Stimulated activated CD4-positive, alpha-beta T cell treated with anti-CD3 and anti-CD28 coated beads, TNF-alpha, amount 100 ng/mL, for 1 hour (primary cell): Measurements from ENCODE around the gene KIF18B.

Experiments used
- DNase-seq, 3 donors: peaks; one replicate each; pipeline ENCODE4 v3.0.0-alpha.2; 2020; ENCODE audit warnings: low read depth in 3 of 3, low spot score in 1 of 3

Gene KIF18B

DNA sequence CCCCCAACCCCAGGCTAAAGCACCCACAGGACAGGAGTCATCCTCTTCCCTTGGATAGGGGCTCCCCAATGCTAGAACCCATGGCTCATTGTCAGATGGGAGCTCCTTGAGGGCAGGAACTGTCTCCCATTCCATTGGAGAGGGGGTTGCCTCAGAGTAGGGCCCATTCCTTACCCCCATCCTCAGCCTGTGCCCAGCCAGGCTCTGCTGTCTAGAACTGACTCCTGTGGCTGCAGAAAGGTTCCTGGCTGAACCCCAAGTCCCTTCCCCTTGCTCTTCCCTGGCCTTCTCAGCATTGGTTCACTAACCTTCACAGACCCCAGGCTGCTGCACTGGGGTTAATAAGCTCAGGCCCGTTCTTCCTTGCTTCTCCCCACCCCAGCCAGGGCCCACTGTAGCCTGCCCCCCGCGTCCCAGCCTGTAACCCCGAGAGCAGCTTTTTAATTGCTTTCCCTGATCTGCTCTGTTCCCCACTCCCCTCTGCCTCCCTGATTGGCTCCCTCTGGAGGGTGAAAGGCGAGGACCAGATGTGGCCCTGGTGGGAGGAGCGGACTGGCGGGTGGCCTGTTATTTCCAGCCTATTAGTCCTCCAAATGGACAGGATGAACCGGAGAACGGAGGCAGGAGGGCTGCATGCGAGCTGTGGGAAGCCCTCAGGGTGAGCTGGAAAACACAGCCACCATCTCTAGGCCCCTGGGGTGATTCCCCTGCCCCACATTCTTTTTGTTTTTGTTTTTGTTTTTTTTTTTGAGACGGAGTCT, 26.3 kb downstream of the KIF18B start:
- DNase-seq, result no peak

DNA sequence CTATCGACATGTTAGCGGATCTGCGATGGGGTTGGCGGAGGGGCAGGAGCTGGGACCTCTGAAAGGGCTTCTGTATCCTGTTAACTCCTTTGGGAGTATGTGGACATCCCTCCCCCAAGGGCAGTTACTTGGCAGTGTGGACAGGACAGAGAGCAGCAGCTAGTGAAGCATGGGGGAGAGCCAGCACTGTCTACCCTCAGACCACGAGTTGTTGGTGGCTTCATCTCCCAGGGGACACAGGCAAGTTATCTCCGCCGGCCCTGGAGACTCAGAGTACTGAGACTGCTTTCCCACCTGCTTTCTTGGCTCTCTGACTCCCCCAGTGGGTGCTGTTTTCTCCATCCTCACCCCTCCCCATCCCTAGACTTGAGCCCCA, 27.0 kb downstream of the KIF18B start:
- DNase-seq, result no peak

DNA sequence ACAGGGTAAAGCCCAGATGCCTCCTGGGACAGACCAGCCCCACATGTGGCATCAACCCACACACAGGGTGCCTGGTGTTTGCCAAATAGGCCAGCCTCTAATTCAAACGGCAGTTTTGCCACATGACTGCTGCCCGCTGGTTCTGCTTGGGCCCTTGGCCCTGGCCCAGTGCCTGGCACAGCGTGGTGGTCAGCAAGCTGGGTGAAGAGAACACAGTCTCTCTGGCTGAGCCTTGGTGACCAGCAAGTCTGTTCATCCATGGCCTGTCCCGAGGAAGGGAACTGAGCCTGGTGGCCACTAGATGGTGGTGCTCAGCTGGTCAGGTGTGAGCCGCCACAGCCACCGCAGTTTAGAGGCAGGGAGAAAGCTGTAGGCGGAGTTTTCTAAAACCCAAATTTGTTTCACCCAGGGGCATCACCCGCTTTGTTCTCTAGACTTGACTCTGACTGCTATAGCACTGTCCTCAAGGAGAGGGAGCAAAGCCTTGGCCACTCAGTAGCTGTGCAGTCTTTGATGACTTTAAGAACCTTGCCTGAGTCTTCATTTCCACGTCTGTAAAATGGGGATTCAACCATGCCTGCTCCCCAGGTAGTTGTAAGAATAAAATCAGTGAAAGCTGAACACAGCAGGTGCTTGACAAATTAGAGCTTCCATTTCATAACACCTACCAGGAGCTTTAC, 27.5 kb downstream of the KIF18B start:
- DNase-seq, result peak; percentile 22 to 24 (median 22)

DNA sequence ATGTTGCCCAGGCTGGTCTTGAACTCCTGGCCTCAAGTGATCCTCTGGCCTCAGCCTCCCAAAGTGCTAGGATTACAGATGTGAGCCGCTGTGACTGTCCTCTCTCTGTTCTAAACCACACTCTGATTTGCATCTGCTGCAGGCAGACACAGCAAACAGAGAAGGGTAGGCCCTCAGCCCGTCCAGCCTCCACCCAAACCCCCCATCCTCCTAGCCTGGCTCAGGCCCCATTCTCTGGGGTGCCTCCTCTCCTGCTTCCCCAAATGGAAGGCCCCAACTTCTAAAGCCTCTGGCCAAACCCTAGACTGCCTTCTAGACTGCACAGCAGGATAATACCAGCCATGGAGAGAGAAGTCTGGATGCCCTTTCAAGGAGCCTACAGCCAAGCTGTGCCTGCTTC, 28.2 kb downstream of the KIF18B start:
- no peak for DNase-seq

DNA sequence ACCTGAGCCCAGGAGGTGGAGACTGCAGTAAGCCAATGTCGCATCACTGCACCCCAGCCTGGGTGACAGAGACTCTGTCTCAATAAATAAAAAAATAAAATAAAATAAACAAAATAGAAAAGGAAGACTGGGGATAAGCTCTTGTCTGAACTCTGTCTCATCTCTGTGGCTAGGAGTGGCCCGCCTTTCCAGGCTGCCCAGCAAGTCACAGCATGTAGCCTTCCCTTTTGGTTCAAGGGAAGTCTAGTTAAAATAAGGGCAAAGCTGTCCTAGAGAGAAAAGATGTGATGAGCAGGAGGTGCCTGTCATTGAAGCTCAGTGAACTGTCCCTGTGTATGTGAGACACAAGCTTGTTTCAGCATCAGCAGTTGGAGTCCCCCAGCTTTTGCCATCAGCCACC, 29.6 kb downstream of the KIF18B start:
- DNase-seq, result no peak

DNA sequence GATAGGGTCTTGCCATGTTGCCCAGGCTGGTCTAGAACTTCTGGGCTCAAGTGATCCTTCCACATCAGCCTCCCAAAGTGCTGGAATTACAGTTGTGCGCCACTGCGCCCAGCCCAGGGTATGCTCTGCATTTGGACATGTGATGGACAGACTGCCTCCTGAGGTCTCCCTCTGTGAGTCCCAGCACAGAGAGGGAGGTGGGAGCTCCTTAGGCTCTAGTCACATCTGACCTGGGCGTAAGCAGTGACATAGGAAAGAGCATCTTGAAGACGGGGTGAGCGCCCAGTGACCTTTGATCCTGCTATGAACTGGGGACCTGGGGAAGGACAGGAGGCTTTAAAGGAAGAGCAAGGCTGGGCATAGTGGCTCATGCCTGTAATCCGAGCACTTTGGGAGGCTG, 30.1 kb downstream of the KIF18B start:
- no peak for DNase-seq

DNA sequence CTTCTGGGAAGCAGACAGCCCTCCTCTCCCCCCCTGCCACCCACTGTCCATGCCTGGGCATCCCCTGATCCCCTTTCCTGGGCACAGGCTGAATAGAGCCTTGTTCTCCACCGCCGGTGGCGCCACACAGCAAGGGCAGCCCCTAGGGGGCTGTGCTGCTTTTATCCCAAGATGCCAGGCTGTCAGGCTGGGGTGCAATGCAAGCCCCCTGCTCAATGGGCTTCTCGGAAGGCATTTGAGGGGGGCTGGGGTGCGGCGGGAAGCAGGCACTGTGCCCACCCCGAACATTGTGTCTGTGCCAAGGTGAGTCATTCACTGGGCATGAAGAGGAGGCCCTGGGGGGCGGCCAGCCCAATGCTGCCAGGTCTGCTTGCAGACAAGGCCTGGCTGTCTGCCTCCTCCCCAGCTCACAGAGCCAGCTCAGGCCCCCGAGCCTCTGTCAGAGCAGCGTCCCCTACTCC, 30.8 kb downstream of the KIF18B start:
- no peak for DNase-seq

DNA sequence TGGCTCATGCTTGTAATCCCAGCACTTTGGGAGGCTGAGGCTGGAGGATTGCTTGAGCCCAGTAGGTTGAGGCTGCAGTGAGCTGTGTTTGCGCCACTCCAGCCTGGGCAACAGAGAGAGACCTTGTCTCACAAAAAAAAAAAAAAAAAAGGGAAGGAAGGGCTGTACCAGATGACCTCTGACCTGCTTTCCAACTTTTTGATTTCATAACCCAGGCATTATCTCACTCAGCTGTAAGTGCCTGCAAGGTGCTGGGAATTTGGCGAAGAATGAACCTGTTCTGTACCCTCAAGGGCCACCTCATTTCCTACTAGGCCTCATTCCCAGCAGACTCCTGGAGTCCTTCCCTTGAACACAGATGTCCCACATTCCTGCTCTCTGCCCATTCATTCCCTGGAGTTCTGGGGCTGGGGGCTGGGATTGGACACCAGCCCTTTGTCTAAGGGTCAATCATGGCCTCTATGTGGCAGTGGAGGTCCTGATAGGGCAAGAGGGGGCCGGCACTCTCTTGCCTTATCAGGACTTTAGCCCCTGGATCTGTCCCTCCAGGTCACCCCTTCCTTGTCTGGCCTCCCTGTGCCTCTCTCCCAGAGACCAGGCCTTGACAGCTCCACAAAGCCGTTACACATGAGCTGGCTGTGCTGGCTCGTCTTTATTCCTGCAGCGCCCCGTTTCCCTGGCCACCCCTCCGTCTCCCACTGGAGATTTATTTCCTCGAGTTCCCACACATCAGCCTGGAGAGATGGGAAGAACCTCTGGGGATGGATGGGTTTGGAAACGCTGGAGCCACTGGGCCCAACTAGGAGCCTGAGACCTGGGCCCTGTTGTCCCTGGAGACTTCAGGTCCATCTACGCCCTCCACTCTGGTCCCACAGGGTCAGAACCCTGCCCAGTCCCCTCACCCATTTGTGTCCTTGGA, 31.5 kb downstream of the KIF18B start:
- no peak for DNase-seq

DNA sequence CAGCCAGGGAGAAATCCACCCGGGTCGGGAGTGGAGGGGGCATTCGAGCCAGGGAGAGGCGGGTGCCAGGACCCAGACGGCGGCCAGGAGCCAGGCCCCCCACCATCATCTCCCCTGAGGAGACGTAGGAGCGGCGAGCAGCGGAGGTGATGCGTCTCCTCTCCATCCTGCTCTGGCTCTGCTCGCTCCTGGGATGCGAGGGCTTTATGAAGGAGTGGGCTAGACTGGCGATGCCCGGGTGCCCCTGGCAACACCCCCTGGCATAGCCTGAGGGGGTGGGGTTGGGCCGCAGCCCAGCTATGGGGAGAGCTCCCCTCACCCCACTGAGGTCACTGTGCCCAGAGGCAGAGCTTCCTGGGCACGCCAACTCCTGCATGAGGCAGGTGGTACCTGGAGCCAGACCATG, 32.2 kb downstream of the KIF18B start, which contains the start of gene GFAP:
TSS of gene GFAP (minus strand) at position 180 of the 406 bp plus-strand sequence. CDS start at position 166, 14 bp downstream.
- no peak for DNase-seq

DNA sequence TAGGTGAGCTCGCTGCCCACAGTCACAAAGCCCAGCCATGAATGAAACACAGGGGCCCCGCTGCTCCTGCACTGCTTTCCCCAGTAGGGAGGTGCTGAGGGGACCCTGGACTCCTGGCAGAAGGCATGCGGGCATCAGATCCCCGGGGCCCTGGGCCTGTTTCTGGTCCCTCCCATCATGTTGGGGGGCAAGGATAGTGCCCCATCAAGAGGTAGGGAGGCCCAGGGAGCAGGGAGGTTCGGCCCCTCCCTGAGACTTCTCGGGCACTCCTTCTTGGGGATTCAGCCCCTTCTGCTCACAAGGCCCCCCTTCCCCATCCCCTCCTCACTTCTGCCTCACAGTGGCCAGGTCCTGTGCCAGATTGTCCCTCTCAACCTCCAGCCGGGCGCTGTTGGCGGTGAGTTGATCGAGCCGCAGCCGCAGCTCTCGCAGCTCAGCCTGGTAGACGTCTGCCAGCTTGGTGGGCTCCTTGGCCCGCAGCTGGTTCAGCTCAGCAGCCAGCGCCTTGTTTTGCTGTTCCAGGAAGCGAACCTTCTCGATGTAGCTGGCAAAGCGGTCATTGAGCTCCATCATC, 32.8 kb downstream of the KIF18B start:
- no peak for DNase-seq

DNA sequence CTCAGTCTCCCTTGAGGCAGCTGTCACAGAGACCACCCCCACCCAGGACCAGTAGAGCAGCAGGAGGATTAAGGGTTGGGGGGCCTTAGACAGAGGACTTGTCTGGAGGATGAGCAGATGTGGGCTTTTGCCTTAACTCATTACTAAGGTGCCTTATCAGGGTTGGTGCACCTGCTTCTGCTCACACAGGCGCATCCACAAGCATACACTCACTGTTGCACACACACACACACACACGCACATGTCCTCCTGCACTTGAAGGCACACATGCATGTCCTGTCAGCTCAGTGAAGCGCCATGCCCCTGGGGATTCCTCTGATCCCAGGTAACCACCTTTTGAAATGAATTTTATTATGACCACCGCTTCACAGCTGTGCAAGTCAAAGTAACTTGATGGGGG, 33.4 kb downstream of the KIF18B start:
- DNase-seq, result no peak

DNA sequence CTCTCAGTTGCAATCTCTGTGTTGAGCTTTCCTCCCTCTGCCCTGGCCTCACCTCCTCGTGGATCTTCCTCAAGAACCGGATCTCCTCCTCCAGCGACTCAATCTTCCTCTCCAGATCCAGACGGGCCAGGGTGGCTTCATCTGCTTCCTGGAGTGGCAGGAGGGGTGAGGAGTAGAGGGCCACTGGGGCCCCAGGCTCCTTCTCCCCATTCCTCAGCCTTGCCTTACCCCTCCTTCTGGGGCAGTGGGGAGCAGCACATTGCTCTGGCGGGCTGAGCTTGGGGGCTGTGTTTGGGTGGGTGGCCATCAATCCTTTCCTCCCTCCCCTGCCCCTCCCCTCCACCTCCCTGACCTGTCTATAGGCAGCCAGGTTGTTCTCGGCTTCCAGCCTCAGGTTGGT, 33.9 kb downstream of the KIF18B start:
- no peak for DNase-seq

DNA sequence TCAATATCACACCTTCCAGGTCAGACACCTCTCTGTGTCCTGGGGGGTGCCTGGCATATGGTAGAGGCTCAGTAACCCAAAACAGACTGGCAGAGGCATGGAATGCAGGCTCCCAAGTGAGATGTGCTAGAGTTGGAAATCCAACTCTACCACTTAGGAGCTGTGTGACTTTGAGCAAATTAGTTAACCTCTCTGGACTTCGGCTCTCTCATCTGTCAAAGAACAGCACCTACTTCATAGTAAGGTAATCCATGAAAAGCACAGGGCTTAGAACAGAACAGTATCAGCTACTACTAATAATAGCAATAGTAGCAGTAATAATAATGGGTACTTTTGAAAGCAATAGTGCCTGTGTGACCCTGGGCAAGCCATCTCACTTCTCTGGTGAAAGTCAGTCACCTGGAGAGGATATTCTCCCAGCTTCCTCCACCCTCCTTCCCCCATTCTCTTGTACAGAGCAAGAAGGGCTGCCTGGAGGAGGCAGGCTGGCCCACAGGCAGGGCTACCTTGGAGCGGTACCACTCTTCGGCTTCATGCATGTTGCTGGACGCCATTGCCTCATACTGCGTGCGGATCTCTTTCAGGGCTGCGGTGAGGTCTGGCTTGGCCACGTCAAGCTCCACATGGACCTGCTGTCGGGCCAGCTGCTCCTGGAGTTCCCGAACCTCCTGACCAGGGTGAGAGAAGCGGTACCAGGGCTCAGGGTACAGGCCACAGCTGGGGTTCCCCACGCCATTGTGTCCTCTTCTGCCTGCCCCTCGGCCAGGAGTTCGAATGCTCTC, 34.6 kb downstream of the KIF18B start:
- no peak for DNase-seq

DNA sequence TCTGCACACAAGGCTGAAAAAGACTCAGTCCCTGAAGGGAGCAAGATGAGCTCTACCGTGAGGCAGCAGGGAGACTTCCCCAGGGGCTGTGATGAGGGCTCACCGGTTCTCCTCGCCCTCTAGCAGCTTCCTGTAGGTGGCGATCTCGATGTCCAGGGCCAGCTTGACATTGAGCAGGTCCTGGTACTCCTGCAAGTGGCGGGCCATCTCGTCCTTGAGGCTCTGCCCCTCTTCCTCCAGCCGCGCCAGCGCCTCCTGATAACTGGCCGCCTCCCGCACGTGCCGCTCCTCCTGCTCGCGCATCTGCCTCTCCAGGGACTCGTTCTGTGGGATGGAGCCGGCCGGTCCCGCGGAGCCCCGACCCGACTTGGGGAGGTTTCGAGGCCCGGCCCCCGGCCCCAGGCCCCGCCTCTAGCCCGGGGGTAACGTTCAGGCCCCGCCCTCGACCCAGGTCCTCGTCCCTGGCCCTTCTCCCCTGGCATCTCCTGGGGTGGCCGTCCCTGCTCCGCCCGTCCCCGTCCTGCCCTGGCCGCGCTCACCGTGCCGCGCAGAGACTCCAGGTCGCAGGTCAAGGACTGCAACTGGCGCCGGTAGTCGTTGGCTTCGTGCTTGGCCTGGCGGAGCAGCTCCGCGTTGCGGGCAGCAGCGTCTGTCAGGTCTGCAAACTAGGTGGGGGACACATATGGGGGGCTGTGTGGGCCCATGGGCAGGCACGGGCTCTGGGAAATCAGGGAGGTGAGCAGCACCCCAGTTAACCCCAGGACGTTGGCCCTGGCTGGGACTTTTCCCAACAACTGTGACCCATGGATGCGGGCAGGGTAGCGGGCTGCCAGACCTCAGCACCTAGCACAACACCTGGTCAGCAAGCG, 36.2 kb downstream of the KIF18B start:
- peak in 2 of 3 donors; percentile 7 to 24 for DNase-seq

DNA sequence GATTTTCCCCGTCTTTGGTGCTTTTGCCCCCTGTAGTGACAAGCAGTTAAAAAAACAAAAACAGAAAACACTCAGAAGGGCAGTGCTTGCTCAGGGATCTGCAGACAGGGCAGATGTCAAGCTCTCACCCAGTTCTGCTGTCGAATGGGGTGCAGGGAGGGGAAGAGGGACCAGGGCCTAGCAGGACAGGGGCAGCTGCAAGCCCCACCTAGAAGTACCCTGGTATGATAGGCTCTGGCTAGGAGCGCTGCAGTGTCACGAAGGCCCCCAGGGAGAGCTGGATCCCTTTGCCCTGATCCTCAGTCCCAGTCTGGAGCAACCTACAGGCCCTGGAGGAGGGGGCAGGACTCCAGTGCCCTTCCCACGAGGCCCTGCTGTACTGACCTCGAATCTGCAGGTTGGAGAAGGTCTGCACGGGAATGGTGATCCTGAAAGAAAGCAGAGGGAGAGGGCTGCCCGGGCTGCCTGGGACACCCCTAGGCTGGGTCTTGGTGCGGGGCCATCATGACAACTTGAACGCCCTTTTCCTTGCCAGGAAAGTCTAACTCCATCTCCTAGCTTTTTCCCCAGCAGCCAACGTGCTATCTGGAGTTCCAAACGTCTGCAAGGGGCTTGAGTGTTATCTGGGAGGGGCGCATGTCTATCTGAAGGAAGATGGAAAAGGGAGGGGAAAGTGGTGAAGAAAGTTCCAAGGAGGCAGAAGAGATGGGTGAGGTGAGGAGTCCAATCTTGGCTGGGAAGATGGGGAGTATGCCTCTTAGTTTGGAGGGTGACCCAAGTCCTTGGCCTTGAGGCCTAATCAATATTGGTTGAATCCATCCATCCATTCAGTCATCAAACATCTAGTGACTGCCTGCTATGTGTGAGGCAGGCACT, 37.1 kb downstream of the KIF18B start:
- DNase-seq, result no peak

DNA sequence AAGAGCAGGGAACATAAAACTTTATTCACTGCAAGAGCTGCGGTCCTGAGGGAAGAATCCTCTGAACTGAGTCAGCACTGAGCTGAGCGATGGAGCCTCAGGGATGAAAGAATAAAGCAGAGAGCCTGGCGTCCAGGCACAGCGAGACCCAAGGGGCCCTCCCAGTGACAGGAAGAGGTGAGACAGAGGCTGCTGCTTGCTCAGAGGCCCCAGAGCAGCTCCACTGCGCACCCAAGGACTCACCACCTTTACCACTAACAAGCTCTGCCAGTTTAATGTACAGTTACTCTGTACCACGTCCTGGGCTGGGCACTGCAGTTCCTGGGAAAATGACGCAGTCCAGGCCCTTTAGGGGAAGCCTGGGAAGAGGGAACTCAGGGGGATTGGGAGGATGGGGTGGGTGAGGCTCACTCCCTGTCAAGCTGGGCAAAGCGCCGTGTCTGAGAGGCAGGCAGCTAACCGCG, 37.9 kb downstream of the KIF18B start:
- no peak for DNase-seq

DNA sequence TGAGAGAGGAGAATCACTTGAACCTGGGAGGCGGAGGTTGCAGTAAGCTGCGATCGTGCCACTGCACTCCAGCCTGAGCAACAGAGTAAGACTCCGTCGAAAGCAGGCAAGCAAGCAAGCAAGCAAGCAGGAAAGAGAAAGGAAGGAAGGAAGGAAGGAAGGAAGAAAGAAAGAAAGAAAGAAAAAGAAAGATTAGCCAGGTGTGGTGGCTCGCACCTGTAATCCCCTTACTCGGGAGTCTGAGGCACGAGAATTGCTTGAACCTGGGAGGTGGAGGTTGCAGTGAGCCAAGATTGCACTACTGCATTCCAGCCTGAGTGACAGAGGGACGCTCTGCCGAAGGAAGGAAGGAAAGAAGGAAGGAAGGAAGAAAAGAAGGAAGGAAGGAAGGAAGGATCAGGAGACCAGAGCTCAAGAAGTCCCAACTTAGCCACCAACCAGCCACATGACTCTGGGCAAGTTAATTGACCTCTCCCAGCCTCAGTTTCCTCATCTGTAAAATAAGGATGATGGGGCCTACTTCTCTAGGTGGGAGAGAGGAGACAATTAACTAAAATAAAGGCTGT, 38.7 kb downstream of the KIF18B start:
- DNase-seq, result no peak
